Skin of body (tissue), 2 donors: ENCODE data around the gene CD300A. TPM values are rescaled to one million over a fixed set of nuclear protein-coding genes. Genes with fewer than 3 reads are reported as not detected.
"Not testable (repeated sequence)": the region's sequence is repeated elsewhere in the genome, so short reads cannot be mapped to it uniquely, and the experiment has no call there.

ENCODE experiments used
- DNase-seq: peaks from one replicate; lab custom pipeline; 2025; lab: John Stamatoyannopoulos, UW
- total RNA-seq: library from RNA; depleted of rRNA; stranded (reverse); fragments of >200 nt; gene quantifications from one replicate; pipeline ENCODE4 v1.2.3, GENCODE V29; 2014

Gene CD300A
- total RNA-seq, 1 donor from 2014 or later: 6.0 TPM

GRCh38 chr17:74478420-74479100 lies 12.1 kb downstream of the CD300A start:
- DNase-seq: no peak

DNA sequence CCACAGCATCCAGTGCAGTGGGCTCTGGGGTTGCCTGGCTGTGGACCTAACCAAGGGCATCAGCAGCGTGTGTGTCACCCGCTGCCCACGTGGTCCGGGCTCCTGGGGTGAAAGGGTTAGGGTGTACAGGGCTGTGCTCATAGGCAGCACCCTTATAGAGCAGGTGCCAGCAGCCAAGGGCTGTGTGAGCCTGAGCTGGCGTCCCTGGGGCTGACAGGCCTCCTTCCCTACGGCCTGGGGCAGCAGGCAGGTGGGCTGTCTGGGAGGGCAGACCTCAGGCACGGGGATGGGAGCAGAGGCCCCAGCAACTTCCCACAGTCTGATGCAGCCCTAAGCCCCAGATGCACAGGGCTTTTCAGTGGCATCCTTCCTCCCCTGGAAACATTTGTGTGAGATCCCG lies 13.9 kb downstream of the CD300A start:
- DNase-seq: no peak

DNA sequence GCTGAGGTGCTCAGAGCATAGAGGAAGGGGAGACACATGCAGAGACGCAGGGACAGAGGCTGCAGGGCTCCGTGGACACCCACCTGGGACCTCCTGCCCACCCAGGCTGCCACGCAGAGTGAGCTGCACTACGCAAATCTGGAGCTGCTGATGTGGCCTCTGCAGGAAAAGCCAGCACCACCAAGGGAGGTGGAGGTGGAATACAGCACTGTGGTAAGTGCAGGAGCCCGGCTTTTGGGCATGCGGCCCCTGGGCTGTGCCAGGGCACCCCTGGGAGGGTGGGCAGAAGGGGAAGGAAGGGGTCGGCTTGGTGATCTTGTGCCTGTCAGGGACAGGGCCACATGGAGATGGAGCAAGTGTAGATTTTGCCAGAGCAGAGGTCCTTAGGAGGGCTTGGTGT lies 15.2 kb downstream of the CD300A start:
- no peak for DNase-seq

DNA sequence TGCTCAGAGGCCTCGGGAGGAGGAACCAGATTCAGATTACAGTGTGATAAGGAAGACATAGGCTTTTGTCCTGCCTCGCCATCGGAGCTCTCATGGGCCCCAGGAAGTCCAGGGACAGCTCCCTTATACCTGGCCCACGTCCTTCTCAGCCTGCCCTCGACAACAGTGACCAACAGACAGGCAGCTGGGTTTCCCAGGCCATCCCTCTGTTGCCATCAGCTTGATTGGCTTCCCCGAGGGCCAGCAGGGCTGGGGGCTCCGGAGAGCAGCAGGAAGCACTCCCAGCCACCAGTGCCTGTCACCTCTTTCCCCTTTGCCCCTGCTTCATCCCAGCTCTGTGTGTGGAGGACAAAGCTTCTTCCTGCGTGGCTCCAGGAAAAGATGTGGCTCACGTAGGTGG lies 17.6 kb downstream of the CD300A start:
- DNase-seq: no peak

- DNase-seq: no peak
These were observed 18.7 kb downstream of the CD300A start for GRCh38 chr17:74485022-74485743.

DNA sequence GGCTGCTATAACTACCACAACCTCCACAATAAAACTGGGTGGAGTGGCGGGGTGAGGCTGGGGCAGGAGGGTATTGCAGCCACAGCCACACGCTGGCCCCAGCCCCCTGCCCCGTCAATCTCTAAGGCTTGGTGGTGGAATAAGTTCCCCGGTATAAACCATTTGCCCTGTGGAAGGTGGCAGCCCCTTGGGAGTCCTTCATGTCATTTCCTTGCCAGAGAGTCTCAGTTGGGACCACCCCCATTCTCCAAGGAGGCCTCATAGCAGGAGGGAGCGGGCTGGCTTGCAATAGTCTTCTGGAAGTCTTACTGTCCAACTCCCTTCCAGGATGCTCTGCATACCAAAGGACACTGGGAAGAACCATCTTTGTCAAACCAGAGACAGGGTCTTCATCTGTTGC lies 19.4 kb downstream of the CD300A start:
- no peak for DNase-seq

DNA sequence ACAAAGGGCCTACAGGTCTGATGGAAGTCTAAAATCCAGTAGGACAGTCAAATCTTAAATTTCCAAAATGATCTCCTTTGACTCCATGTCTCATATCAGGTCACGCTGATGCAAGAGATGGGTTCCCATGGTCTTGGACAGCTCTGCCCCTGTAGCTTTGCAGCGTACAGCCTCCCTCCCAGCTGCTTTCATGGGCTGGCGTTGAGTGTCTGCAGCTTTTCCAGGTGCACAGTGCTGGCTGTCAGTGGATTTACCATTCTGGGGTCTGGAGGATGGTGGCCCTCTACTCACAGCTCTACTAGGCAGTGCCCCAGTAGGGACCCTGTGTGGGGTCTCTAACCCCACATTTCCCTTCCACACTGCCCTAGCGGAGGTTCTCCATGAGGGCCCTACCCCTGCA lies 21.8 kb downstream of the CD300A start:
- DNase-seq: not testable (repeated sequence)

GRCh38 chr17:74490716-74491115 lies 24.3 kb downstream of the CD300A start:
- DNase-seq: no peak

DNA sequence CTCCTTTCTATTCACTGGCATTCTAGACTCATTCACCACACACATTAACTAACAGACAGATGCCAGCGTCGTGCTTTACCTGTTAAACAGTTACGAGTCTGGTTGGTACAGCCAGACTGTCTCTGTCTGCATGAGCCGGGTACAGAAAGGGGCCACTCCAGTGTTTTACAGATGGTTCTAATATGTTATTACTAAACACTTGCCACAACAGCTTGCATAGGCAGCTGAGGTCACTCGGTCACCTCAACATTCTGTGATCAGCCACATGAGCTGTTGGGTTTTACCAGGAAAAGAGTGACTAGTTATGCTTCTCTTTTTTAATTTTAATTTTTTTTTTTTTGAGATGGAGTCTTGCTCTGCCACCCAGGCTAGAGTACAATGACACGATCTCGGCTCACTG lies 25.2 kb downstream of the CD300A start:
- no peak for DNase-seq

DNA sequence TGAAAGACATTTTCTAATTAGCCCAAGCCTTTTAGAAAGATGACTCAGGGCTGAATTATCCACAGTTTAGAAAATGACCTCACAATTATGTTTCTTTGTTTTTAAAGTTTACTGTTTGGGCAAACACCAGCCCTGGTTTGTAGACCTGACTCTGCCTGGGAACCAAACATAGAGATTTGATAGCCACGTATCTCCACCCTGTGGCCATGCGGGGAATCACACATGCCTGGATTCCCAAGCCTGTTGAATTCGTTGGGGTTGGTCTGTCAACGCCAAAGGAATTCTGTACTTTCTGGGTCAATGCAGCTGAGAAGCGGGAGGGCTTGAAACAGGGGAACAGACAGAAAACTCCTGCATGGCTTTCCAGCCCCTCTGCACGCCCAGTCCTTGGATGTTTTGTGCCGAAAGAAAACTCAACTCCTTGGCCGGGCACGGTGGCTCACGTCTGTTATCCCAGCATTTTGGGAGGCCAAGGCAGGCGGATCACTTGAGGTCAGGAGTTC lies 26.9 kb downstream of the CD300A start:
- peak; percentile 11 for DNase-seq

DNA sequence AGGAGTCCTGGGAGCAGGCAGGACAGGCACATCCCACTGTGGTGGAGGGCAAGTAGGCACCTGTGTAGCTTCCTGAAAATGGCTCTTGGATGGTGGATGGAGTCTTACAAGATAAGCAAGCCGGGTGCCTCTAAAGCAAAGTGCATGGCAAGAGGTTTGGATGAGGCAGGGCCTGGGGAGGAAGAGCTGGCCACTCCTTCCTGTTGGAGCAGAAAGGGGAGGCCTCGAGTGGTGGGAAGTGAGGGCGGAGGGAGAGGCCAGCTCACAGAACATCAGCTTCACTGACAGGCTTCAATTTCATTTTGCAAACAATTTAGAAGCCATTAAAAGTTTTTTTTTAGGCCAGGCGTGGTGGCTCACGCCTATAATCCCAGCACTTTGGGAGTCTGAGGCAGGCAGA lies 31.0 kb downstream of the CD300A start:
- DNase-seq: no peak

DNA sequence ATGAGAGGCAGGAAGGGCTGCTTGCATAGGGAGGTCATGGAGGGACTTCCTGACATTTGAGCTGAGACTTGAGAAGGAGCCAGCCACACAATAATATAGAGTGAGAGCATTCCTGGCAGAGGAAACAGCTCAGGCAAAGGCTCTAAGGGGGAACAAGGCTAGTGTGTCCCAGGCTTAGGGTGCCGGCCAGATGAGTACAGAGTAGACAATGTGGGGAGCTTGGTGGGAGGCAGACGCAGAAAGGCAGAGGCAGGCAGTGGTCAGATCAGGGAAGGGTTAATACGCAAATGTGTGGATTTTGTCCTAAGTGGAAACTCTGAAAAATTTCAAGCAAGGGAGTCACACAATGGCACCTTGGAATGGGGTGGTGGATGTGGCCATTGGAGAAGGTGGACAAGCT lies 33.6 kb downstream of the CD300A start:
- DNase-seq: no peak

DNA sequence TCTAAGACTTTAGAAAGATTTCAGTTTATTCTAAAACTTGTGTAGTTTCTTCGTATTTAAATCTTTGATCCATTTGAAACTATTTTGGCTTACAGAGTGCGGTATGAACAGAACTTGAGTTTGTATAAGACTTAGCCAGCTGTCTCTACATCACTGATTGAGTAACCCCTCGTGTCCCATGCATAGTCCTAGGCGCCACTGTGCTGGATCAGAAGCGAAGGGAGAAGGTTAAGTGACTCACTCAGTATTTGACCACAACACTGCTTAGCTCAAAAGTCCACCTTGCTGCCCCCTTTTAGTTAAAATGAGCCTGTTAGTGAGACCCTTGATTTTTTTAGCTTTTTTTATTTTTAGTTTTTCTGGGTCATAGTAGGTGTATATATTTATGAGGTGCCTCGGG lies 36.4 kb downstream of the CD300A start:
- no peak for DNase-seq

- not testable (repeated sequence) for DNase-seq
These were observed 37.5 kb downstream of the CD300A start for GRCh38 chr17:74503949-74504348.

- DNase-seq: no peak
These were observed 41.7 kb downstream of the CD300A start for GRCh38 chr17:74508156-74508555.

DNA sequence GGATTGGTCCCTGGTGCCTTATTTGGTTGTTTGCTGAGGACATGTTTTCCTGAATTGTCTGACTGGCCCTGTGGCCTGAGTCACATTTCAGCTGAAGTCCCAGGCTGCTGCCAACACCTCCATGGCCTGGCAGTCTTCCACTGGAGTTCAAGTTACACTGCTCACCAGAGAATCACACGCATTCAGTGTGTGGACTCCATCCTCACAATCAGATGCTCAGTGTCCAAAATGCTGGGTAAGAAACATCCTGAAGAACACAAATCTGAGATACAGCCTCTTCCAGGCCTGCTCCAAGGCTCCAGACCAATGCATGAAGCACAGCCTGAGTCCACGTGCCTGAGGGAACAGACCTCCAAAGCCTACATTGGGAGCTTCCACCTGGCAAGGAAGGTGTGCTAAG lies 45.6 kb downstream of the CD300A start:
- no peak for DNase-seq

DNA sequence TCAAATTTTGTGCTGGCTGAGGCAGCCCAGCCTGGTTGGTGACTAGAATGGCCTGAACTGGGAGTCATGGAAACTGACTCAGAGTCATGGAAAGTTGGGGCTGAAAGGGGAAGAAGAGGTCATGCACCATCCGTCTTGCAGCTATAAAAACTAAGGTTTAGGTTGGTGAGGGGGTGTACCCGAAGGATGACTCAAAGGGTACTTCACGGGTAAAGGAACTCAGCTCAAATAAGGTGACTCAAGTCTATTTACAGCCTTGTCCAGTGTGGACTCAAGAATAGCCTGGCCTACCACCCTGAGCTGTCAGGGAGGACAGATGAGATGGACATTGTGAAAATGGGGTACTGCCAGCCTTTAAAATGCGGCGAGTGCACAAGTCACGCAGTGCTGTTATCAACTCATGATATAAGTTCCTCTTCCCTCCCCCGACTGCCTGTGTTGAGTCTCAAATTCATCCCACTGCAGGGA lies 46.2 kb downstream of the CD300A start:
- no peak for DNase-seq

GRCh38 chr17:74513987-74514631 lies 47.7 kb downstream of the CD300A start:
- peak; percentile 80 for DNase-seq

- DNase-seq: peak; percentile 68
These were observed 48.3 kb downstream of the CD300A start for GRCh38 chr17:74514632-74515334.

DNA sequence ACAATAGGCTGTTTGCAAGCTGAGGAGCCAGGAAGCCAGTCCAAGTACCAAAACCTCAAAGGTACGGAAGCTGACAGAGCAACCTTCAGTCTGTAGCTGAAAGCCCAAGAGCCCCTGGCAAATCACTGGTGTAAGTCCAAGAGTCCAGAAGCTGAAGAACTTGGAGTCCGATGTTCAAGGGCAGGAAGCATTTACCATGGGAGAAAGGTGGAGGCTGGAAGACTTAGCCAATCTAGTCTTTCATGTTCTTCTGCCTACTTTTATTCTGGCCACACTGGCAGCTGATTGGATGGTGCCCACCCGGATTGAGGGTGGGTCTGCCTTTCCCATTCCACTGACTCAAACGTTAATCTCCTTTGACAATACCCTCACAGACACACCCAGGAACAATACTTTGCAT lies 49.5 kb downstream of the CD300A start:
- no peak for DNase-seq

- no peak for DNase-seq
These were observed 50.3 kb downstream of the CD300A start for GRCh38 chr17:74516561-74517328.
